OCI-LY1 (cell line): Measurements from ENCODE around the gene GPT2.

Experiments
- H2AFZ ChIP-seq: fragments of 200-600 bp; sonication (generic), shearing (Covaris generic); 2 replicates; pipeline ENCODE4 v1.6.0; 2014; ENCODE audit warnings: antibody characterized with exemption, mild to moderate bottlenecking, low read length
- H3F3A ChIP-seq: fragments of 200-600 bp; sonication (generic), shearing (Covaris generic); 2 replicates; pipeline ENCODE4 v1.6.0; 2014; ENCODE audit warnings: mild to moderate bottlenecking, antibody characterized with exemption, low read length, moderate library complexity; ENCODE audit not compliant: insufficient read depth
- H3K27ac ChIP-seq: fragments of 200-600 bp; sonication (generic); 2 replicates; pipeline ENCODE4 v1.5.1; 2014; ENCODE audit warnings: low read length, mixed run types, mild to moderate bottlenecking, low read depth; ENCODE audit not compliant: poor library complexity, severe bottlenecking
- H3K27me3 ChIP-seq: fragments of 200-600 bp; sonication (generic); 2 replicates; pipeline ENCODE4 v1.6.0; 2014; ENCODE audit warnings: antibody characterized with exemption, mild to moderate bottlenecking, low read length, moderate library complexity; ENCODE audit not compliant: insufficient read depth
- H3K36me3 ChIP-seq: fragments of 200-600 bp; sonication (generic); 2 replicates; pipeline ENCODE4 v1.6.1; 2014; ENCODE audit warnings: mild to moderate bottlenecking, antibody characterized with exemption, low read length, moderate library complexity, mixed read lengths; ENCODE audit not compliant: insufficient read depth
- H3K4me1 ChIP-seq: fragments of 200-600 bp; sonication (generic); 2 replicates; pipeline ENCODE4 v1.5.1; 2014; ENCODE audit warnings: mild to moderate bottlenecking, low read length, moderate library complexity; ENCODE audit not compliant: insufficient read depth, severe bottlenecking
- H3K4me2 ChIP-seq: fragments of 200-600 bp; sonication (generic), shearing (Covaris generic); 2 replicates; pipeline ENCODE4 v1.6.1; 2014; ENCODE audit warnings: low read length
- H3K4me3 ChIP-seq: fragments of 200-600 bp; sonication (generic); 2 replicates; pipeline ENCODE4 v1.5.1; 2014; ENCODE audit warnings: low read length, low read depth, mild to moderate bottlenecking, mixed read lengths; ENCODE audit not compliant: poor library complexity, severe bottlenecking
- H3K79me2 ChIP-seq: fragments of 200-600 bp; shearing (Covaris generic); 2 replicates; pipeline ENCODE4 v1.6.1; 2016; ENCODE audit warnings: mixed run types, low read length, mixed read lengths; ENCODE audit not compliant: insufficient read depth
- H3K9ac ChIP-seq: fragments of 200-600 bp; sonication (generic), shearing (Covaris generic); 2 replicates; pipeline ENCODE4 v1.6.1; 2014; ENCODE audit warnings: mild to moderate bottlenecking, low read length, mixed read lengths
- H3K9me2 ChIP-seq: fragments of 200-600 bp; sonication (generic), shearing (Covaris generic); 2 replicates; pipeline ENCODE4 v1.6.1; 2014; ENCODE audit warnings: low read depth, mild to moderate bottlenecking, low read length, mixed read lengths
- H3K9me3 ChIP-seq: fragments of 200-600 bp; shearing (Covaris generic); 2 replicates; pipeline ENCODE4 v1.6.1; 2014; ENCODE audit warnings: low read length, mixed read lengths
- H4K20me1 ChIP-seq: fragments of 200-600 bp; sonication (generic), shearing (Covaris generic); 2 replicates; pipeline ENCODE4 v1.6.0; 2016; ENCODE audit warnings: mild to moderate bottlenecking, low read length; ENCODE audit not compliant: insufficient read depth
- CTCF ChIP-seq: fragments of 200-600 bp; sonication (generic), shearing (Covaris generic); IDR thresholded peaks from 2 replicates; pipeline ENCODE4 v1.5.1; 2017; ENCODE audit warnings: mild to moderate bottlenecking, antibody characterized with exemption, low read length, moderate library complexity, mixed read lengths
- EZH2 ChIP-seq: fragments of 200-600 bp; sonication (generic), shearing (Covaris generic); IDR thresholded peaks from 2 replicates; pipeline ENCODE4 v1.8.0; 2017; ENCODE audit warnings: borderline replicate concordance, mixed run types, mild to moderate bottlenecking, antibody characterized with exemption, low read length, moderate library complexity, mixed read lengths

The GPT2 gene

DNA sequence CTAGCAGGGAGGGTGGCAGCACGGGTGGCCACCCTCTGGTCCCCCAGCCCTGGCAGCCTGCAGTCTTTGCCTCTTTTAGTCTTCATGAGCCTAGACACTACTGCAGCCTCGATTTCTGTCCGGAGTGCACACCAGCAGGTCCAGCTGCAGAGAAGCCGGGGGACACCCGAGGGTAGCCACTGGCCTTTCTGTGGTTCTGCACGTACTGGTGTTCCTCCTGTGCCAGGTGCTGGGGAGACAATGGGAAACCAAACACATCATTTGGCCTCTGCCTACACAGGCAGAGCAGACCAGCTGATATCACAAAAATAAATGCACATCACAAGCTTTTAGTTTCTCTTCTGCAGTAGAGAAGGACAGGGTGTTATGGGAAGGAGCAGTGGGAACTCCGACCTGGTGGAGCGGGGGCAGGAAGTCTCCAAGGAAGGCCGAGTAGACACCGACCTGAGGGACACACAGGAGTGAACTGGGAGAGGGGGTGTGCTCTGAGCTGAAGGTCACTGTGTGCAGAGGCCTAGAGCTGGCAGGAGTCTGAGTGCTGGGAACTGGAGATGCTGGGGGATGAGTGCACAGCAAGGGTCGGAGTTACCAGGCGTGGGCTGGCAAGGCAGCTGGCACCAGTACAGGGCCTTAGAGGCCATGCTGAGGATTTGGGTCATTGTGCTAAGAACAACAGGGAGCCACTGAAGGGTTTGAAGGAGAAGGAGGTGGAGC lies 23.1 kb downstream of the GPT2 start:
- Histone ChIP-seq H3K9me3 (no peaks in the 10 kb centered on the region), H3K9ac (no peak overlapping the region), H2AFZ (no peak overlapping the region), H3K9me2 (no peaks in the 10 kb centered on the region), H3K36me3 (peaks cover 42% of the 10 kb centered on the region), H3K4me1 (peaks cover 30% of the 10 kb centered on the region), H3F3A (0 out of 2 replicates have a peak, but pooled peaks cover 7% of the 10 kb centered on the region), H3K4me3 (no peak overlapping the region), H3K27ac (peak overlapping the region; percentile 26), H4K20me1 (no peaks in the 10 kb centered on the region), H3K27me3 (no peaks in the 10 kb centered on the region), H3K79me2 (no peaks in the 10 kb centered on the region), H3K4me2 (no peak overlapping the region)
- TF ChIP-seq EZH2 (no peak), CTCF (no peak)

DNA sequence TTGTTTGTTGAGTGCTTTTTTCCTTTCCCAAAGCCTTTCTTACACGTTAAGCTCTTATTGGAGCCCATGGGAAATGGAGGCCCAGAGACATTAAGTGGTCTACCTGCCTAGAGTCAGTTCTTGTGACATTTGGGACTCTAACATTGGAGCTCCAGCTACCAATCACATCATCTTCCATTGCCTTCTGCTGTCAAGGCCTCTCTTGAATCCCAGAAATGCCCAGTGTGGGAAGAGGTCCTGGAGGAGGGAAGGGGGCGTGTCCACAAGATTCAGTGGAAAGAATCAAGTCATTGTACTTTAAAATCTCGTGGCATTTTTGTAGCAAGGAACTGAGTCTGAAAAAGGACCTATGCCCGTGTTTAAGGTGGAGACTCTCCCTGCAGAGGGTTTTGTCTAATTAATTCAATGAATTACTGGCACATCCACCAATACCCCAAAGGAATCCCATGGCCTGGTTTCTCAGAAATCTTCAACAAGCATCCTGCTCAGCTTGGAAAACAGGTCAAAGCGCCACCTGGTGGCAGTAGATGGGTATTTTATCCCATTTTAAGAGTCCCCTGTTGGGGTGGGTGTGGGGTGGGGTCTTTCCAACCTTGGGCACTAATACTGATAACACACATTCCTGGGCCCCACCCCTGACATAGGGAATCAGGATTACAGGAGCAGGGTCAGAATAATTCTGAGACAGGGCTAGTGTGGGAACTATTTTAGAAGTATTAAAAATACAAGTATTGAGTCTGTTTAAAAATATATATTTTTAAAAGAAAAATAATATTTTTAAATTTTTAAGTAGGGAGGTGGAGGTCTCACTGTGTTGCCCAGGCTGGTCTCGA lies 24.6 kb downstream of the GPT2 start:
- H3K9me3 ChIP-seq = no peaks in the 10 kb centered on the region

GRCh38 chr16:46911038-46911437 lies 26.9 kb downstream of the GPT2 start:
- Histone ChIP-seq H3K36me3 (peaks cover 44% of the 10 kb centered on the region), H3K27me3 (no peaks in the 10 kb centered on the region), H2AFZ (no peak overlapping the region), H3K9me3 (no peaks in the 10 kb centered on the region), H3K27ac (peak overlapping the region; percentile 98), H3K4me1 (peaks cover 68% of the 10 kb centered on the region), H3K4me2 (peak overlapping the region; percentile 63), H3K9ac (peak overlapping the region; percentile 73), H3K79me2 (no peaks in the 10 kb centered on the region), H3K9me2 (no peaks in the 10 kb centered on the region), H4K20me1 (no peaks in the 10 kb centered on the region), H3K4me3 (peak overlapping the region; percentile 39), H3F3A (0 out of 2 replicates have a peak, but pooled peaks cover 7% of the 10 kb centered on the region)
- TF ChIP-seq EZH2 (no peak), CTCF (no peak)

More for the DNA sequence above, 24.6 kb downstream of the GPT2 start:
- H2AFZ ChIP-seq = no peak overlapping the region
- H3K4me3 ChIP-seq = no peak overlapping the region
- H3K36me3 ChIP-seq = peaks cover 35% of the 10 kb centered on the region
- TF ChIP-seq EZH2 (no peak), CTCF (peak; percentile 64)
- 0 out of 2 replicates have a peak, but pooled peaks cover 7% of the 10 kb centered on the region for H3F3A ChIP-seq
- no peaks in the 10 kb centered on the region for H3K9me2 ChIP-seq
- no peaks in the 10 kb centered on the region for H3K79me2 ChIP-seq
- H3K4me1 ChIP-seq = peaks cover 45% of the 10 kb centered on the region
- peak overlapping the region; percentile 98 for H3K27ac ChIP-seq
- no peak overlapping the region for H3K9ac ChIP-seq
- no peaks in the 10 kb centered on the region for H4K20me1 ChIP-seq
- no peak overlapping the region for H3K4me2 ChIP-seq
- H3K27me3 ChIP-seq = no peaks in the 10 kb centered on the region
